Liver (tissue), 9 donors: ENCODE data around the gene LYPD3. TPM values are rescaled to one million over a fixed set of nuclear protein-coding genes. Genes with fewer than 3 reads are reported as not detected.

Experiments
- DNase-seq: peaks from one replicate; pipeline ENCODE4 v3.0.0-alpha.2; 2017; ENCODE audit warnings: low spot score
- H3K27ac ChIP-seq, 2 donors: one replicate each; pipeline ENCODE4 v1.7.0; 2013; ENCODE audit warnings: inconsistent platforms in 2 of 2, low read length in 2 of 2, control low read depth in 1 of 2, low read depth in 1 of 2, mild to moderate bottlenecking in 1 of 2
- H3K27me3 ChIP-seq, 4 donors: one replicate each; pipeline versions ENCODE4 v1.6.1 to v1.7.0; 2013; ENCODE audit warnings: low read length in 3 of 4, inconsistent platforms in 1 of 4, mild to moderate bottlenecking in 1 of 4, moderate library complexity in 1 of 4; ENCODE audit not compliant: control insufficient read depth in 4 of 4, insufficient read depth in 4 of 4
- H3K36me3 ChIP-seq, 4 donors: one replicate each; pipeline versions ENCODE4 v1.6.1 to v1.7.0; 2013; ENCODE audit warnings: low read length in 3 of 4, mild to moderate bottlenecking in 3 of 4, low read depth in 1 of 4, moderate library complexity in 1 of 4; ENCODE audit not compliant: control insufficient read depth in 4 of 4, insufficient read depth in 3 of 4
- H3K4me1 ChIP-seq, 4 donors: one replicate each; pipeline versions ENCODE4 v1.6.1 to v1.7.0; 2013; ENCODE audit warnings: low read length in 3 of 4, mild to moderate bottlenecking in 3 of 4, moderate library complexity in 1 of 4; ENCODE audit not compliant: control insufficient read depth in 4 of 4, insufficient read depth in 4 of 4
- H3K4me3 ChIP-seq, 3 donors: one replicate each; pipeline versions ENCODE4 v1.6.1 to v1.7.0; 2013; ENCODE audit warnings: low read length in 3 of 3, control low read depth in 1 of 3, low read depth in 1 of 3, mild to moderate bottlenecking in 1 of 3
- H3K9ac ChIP-seq, 2 donors: one replicate each; pipeline ENCODE4 v1.7.0; 2013; ENCODE audit warnings: low read length in 2 of 2, mild to moderate bottlenecking in 2 of 2, moderate library complexity in 2 of 2, control low read depth in 1 of 2, low read depth in 1 of 2
- H3K9me3 ChIP-seq, 4 donors: one replicate each; pipeline versions ENCODE4 v1.6.1 to v1.7.0; 2013; ENCODE audit warnings: low read length in 3 of 4; ENCODE audit not compliant: control insufficient read depth in 4 of 4
- ATF3 ChIP-seq: IDR thresholded peaks from 2 replicates; pipeline ENCODE4 v1.6.1; 2016; ENCODE audit warnings: antibody characterized with exemption
- EGR1 ChIP-seq, 2 donors: IDR thresholded peaks; 2 replicates each; pipeline ENCODE4 v1.6.1; 2016 to 2018; ENCODE audit warnings: antibody characterized with exemption in 2 of 2, low read depth in 2 of 2
- FOXA1 ChIP-seq: IDR thresholded peaks from 2 replicates; pipeline ENCODE4 v1.6.1; 2016; ENCODE audit warnings: antibody characterized with exemption
- GABPA ChIP-seq, 2 donors: IDR thresholded peaks in 1 of 2; conservative IDR thresholded peaks in 1 of 2; 2 replicates each; pipeline ENCODE4 v1.6.1; 2016; ENCODE audit warnings: antibody characterized with exemption in 2 of 2, mild to moderate bottlenecking in 1 of 2, moderate library complexity in 1 of 2
- HNF4A ChIP-seq, 2 donors: conservative IDR thresholded peaks; 2 replicates each; pipeline ENCODE4 v1.6.1; 2016; ENCODE audit warnings: antibody characterized with exemption in 2 of 2, mild to moderate bottlenecking in 2 of 2
- HNF4G ChIP-seq: IDR thresholded peaks from 2 replicates; pipeline ENCODE4 v1.6.1; 2016; ENCODE audit warnings: antibody characterized with exemption
- JUND ChIP-seq, 2 donors: IDR thresholded peaks; 2 replicates each; pipeline ENCODE4 v1.6.1; 2016; ENCODE audit warnings: antibody characterized with exemption in 2 of 2
- MAX ChIP-seq: IDR thresholded peaks from 2 replicates; pipeline ENCODE4 v1.6.1; 2016; ENCODE audit warnings: antibody characterized with exemption
- NR2F2 ChIP-seq: IDR thresholded peaks from 2 replicates; pipeline ENCODE4 v1.6.1; 2016; ENCODE audit warnings: antibody characterized with exemption
- RAD21 ChIP-seq, 2 donors: IDR thresholded peaks; 2 replicates each; pipeline ENCODE4 v1.6.1; 2016; ENCODE audit warnings: antibody characterized with exemption in 2 of 2, mild to moderate bottlenecking in 2 of 2
- RXRA ChIP-seq, 2 donors: IDR thresholded peaks; 2 replicates each; pipeline ENCODE4 v1.6.1; 2017 to 2018; ENCODE audit warnings: antibody characterized with exemption in 2 of 2, mild to moderate bottlenecking in 1 of 2
- SP1 ChIP-seq: IDR thresholded peaks from 2 replicates; pipeline ENCODE4 v1.6.1; 2018; ENCODE audit warnings: antibody characterized with exemption, mild to moderate bottlenecking
- TAF1 ChIP-seq: conservative IDR thresholded peaks from 2 replicates; pipeline ENCODE4 v1.6.1; 2016; ENCODE audit warnings: antibody characterized with exemption, mild to moderate bottlenecking
- YY1 ChIP-seq: IDR thresholded peaks from 2 replicates; pipeline ENCODE4 v1.6.1; 2016; ENCODE audit warnings: antibody characterized with exemption, mild to moderate bottlenecking
- WGBS: extraction: QIAGEN DNeasy Blood & Tissue Kit; methylation state at CpG from one replicate; pipeline ENCODE4 v1.1.7; 2013; 5-methylcytosine and 5-hydroxymethylcytosine counted together
- polyA plus RNA-seq, 2 donors: library from polyadenylated mRNA; stranded (reverse) in 1 of 2; unstranded in 1 of 2; fragments of 200-250 nt in 1 of 2; fragments of >200 nt in 1 of 2; fragmentation: Nextera tagmentation in 1 of 2; extraction: Ambion mirVana in 1 of 2; gene quantifications; one replicate each; pipeline versions ENCODE4 v1.2.1 to v1.2.3, GENCODE V29; 2013 to 2015
- total RNA-seq, 2 donors: library from RNA; depleted of rRNA; stranded (reverse); fragments of >200 nt; gene quantifications; one replicate each; pipeline ENCODE4 v1.2.3, GENCODE V29; 2014
- TF ChIP-seq, protein P1 (sequence below): IDR thresholded peaks from 2 replicates; pipeline ENCODE4 v1.6.1; 2016; ENCODE audit warnings: antibody characterized with exemption, mild to moderate bottlenecking
- TF ChIP-seq, protein P2 (sequence below): fragments of 150-350 bp; IDR thresholded peaks from 2 replicates; pipeline ENCODE4 v1.5.1; 2017; ENCODE audit warnings: improper control_type of control experiment, low read depth, low read length; ENCODE audit not compliant: missing input control
- TF ChIP-seq, protein P3 (sequence below): IDR thresholded peaks from 2 replicates; pipeline ENCODE4 v1.6.1; 2016; ENCODE audit warnings: antibody characterized with exemption
- donor health status: healthy.
- donor health status: healthy.
- donor health status: healthy.
- donor health status: healthy.
- donor health status: healthy.

The LYPD3 gene
- total and polyA plus RNA-seq, 4 donors: 0.08 to 0.38 (median 0.18) TPM

DNA sequence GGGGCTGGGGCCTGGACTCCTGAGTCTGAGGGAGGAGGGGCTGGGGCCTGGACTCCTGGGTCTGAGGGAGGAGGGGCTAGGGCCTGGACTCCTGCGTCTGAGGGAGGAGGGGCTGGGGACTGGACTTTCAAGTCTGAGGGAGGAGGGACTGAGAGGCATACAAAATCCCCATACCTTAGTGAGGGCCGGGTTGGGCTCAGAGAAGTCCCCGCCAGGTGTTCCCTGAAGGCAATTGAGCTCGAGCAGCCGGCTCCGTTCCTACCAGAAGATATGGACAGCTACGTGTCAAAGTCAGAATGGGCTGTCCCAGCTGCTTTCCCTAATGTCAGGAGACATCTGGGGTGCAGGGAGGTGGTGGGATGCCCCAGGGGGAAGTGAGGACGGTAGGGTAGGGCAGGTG is 29.7 kb upstream of the LYPD3 start:
- H3K9ac ChIP-seq: no peak overlapping the region
- peaks cover 14 to 32% (median 21%) of the 10 kb centered on the region in 4 donors for H3K4me1 ChIP-seq
- DNase-seq: no peak
- TF ChIP-seq FOXA1 (no peak), JUND (IDR thresholded peaks at IDR 0.05) (no peak), EGR1 (IDR thresholded peaks at IDR 0.05; ENCODE audit: low read depth in 2 of 2) (no peak), HNF4A (conservative IDR thresholded peaks at IDR 0.05) (no peak), GABPA (IDR thresholded peaks at IDR 0.05 in 1 of 2, conservative IDR thresholded peaks at IDR 0.05 in 1 of 2) (no peak), MAX (no peak), SP1 (no peak), HNF4G (no peak), RXRA (IDR thresholded peaks at IDR 0.05) (no peak), ATF3 (no peak), NR2F2 (no peak), TAF1 (no peak), RAD21 (IDR thresholded peaks at IDR 0.05) (no peak), YY1 (no peak)
- TF ChIP-seq, protein P1, sequence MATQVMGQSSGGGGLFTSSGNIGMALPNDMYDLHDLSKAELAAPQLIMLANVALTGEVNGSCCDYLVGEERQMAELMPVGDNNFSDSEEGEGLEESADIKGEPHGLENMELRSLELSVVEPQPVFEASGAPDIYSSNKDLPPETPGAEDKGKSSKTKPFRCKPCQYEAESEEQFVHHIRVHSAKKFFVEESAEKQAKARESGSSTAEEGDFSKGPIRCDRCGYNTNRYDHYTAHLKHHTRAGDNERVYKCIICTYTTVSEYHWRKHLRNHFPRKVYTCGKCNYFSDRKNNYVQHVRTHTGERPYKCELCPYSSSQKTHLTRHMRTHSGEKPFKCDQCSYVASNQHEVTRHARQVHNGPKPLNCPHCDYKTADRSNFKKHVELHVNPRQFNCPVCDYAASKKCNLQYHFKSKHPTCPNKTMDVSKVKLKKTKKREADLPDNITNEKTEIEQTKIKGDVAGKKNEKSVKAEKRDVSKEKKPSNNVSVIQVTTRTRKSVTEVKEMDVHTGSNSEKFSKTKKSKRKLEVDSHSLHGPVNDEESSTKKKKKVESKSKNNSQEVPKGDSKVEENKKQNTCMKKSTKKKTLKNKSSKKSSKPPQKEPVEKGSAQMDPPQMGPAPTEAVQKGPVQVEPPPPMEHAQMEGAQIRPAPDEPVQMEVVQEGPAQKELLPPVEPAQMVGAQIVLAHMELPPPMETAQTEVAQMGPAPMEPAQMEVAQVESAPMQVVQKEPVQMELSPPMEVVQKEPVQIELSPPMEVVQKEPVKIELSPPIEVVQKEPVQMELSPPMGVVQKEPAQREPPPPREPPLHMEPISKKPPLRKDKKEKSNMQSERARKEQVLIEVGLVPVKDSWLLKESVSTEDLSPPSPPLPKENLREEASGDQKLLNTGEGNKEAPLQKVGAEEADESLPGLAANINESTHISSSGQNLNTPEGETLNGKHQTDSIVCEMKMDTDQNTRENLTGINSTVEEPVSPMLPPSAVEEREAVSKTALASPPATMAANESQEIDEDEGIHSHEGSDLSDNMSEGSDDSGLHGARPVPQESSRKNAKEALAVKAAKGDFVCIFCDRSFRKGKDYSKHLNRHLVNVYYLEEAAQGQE: no peak
- TF ChIP-seq, protein P2, sequence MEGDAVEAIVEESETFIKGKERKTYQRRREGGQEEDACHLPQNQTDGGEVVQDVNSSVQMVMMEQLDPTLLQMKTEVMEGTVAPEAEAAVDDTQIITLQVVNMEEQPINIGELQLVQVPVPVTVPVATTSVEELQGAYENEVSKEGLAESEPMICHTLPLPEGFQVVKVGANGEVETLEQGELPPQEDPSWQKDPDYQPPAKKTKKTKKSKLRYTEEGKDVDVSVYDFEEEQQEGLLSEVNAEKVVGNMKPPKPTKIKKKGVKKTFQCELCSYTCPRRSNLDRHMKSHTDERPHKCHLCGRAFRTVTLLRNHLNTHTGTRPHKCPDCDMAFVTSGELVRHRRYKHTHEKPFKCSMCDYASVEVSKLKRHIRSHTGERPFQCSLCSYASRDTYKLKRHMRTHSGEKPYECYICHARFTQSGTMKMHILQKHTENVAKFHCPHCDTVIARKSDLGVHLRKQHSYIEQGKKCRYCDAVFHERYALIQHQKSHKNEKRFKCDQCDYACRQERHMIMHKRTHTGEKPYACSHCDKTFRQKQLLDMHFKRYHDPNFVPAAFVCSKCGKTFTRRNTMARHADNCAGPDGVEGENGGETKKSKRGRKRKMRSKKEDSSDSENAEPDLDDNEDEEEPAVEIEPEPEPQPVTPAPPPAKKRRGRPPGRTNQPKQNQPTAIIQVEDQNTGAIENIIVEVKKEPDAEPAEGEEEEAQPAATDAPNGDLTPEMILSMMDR: no peak
- TF ChIP-seq, protein P3, sequence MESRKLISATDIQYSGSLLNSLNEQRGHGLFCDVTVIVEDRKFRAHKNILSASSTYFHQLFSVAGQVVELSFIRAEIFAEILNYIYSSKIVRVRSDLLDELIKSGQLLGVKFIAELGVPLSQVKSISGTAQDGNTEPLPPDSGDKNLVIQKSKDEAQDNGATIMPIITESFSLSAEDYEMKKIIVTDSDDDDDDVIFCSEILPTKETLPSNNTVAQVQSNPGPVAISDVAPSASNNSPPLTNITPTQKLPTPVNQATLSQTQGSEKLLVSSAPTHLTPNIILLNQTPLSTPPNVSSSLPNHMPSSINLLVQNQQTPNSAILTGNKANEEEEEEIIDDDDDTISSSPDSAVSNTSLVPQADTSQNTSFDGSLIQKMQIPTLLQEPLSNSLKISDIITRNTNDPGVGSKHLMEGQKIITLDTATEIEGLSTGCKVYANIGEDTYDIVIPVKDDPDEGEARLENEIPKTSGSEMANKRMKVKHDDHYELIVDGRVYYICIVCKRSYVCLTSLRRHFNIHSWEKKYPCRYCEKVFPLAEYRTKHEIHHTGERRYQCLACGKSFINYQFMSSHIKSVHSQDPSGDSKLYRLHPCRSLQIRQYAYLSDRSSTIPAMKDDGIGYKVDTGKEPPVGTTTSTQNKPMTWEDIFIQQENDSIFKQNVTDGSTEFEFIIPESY: no peak
- peaks cover 4 to 25% (median 9%) of the 10 kb centered on the region in 4 donors for H3K36me3 ChIP-seq
- 95% methylated on average over 8 of the region's 8 CpGs for WGBS
- no peak overlapping the region for H3K27ac ChIP-seq
- no peaks in the 10 kb centered on the region for H3K27me3 ChIP-seq
- no peaks in the 10 kb centered on the region for H3K9me3 ChIP-seq
- no peak overlapping the region for H3K4me3 ChIP-seq
